ELF-1 (cell line): Measurements from ENCODE around the gene GPR137.
"Not testable (repeated sequence)": the region's sequence is repeated elsewhere in the genome, so short reads cannot be mapped to it uniquely, and the experiment has no call there.

Source experiments
- DNase-seq: peaks from one replicate; pipeline ENCODE4 v3.0.0-alpha.2; 2016; ENCODE audit warnings: low read depth, low spot score

Gene GPR137

GRCh38 chr11:64303109-64304031 lies 17.7 kb downstream of the GPR137 start:
- no peak for DNase-seq

DNA sequence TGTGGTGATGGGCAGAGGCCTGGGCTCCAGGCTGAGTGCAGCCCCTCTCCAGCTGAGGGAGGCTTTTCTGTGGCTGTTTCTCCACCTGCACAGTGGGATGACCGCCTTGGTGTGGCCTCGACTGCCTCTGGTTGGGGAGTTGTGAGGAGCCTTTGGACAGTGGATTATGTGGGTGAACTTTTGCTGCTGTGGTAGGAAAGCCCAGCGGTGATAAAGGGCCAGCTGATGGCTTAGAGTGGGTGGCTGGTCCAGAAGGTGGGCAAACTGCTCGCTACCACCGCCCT lies 18.3 kb downstream of the GPR137 start:
- no peak for DNase-seq

DNA sequence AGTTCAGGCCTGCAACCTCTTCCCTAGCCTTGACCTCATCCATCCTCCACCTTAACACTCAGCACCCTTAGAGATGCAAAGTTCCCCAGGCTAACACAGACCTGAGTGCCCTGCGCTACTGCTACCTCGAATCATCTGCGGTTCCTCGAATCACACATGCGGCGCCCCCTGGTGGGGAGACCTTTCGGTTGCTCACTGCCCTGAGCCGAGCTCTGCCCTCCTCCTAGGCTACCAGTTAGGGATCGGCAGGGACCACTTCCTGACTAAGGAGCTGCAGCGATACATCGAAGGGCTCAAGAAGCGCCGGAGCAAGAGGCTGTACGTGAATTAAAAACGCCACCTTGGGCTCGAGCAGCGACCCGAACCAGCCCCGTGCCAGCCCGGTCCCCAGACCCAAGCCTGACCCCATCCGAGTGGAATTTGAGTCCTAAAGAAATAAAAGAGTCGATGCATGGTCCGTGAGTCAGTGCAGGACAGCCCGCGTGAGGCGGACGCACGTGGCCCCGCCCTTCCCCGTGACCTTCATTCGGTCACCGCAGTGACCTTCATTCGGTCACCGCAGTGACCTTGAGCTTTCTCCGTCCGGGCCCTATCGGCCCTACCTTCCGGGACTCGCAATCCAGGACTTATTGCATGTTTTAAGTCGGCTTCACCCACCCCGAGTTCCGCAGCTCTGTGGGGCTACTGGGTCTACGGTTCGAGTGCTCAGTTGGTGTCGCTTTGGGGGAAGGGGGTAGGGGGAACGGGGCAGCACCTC lies 18.8 kb downstream of the GPR137 start:
- peak; percentile 97 for DNase-seq

GRCh38 chr11:64305075-64305690 lies 19.5 kb downstream of the GPR137 start, which contains the start of gene ESRRA:
Gene ESRRA, plus strand, starts transcription at chr11:64305524. Its CDS starts 1,656 bp downstream, at chr11:64307180.
- DNase-seq, result peak; percentile 100

- peak; percentile 92 for DNase-seq
These were observed 20.3 kb downstream of the GPR137 start for GRCh38 chr11:64305691-64306562.

GRCh38 chr11:64306563-64306875 lies 20.9 kb downstream of the GPR137 start:
- no peak for DNase-seq

DNA sequence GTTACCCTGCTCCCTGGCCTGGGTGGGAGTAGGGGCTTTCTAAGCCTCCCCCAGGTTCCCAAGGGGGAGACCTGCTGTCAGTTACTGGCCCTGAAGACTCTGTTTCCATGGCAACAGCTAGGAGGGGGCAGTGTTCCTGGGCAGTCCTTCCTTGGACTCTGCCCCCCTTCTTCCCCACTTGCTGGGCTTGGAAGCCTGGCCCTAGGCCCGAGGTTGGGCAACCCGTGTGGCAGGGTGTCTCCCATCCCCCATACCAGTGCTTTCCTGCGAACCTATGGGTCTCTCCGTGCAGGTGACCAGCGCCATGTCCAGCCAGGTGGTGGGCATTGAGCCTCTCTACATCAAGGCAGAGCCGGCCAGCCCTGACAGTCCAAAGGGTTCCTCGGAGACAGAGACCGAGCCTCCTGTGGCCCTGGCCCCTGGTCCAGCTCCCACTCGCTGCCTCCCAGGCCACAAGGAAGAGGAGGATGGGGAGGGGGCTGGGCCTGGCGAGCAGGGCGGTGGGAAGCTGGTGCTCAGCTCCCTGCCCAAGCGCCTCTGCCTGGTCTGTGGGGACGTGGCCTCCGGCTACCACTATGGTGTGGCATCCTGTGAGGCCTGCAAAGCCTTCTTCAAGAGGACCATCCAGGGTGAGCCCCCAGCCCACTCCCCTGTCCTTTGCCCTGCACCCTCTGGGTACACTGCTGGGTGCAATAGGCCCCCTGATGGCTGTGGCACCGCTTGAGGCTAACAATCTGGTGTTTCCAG lies 21.4 kb downstream of the GPR137 start:
- DNase-seq, result no peak

DNA sequence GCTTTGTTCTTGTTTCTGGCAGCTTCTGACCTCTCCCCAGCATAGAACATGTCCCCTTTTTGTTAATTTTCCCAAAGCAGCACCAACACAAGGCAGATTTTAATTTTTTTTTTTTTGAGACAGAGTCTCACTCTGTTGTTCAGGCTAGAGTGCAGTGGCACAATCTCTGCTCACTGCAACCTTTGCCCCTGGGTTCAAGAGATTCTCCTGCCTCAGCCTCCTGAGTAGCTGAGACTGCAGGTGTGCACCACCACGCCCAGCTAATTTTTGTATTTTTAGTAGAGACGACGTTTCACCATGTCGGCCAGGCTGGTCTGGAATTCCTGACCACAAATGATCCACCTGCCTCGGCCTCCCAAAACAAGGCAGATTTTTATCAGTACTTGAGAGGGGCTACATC lies 22.1 kb downstream of the GPR137 start:
- not testable (repeated sequence) for DNase-seq

DNA sequence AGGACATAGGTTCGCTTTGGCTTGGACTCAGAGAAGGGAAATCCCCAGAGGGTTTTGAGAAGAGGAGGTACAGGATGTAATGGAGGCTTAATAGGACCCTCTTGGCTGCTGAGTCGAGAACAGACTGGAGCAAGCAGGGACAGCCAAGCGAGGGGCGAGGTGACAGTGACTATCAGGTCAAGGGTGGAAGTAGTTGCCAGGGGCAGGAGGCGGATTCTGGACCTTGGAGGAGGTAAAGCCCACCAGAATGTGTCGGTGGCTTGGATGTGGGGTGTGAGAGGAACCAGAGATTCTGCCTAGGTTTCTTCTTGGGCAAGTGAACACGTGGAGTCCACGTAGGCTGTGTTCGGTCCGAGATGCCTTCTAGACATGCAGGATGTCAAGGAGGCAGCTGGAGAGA lies 27.3 kb downstream of the GPR137 start:
- DNase-seq, result no peak

GRCh38 chr11:64313491-64314145 lies 28.0 kb downstream of the GPR137 start:
- DNase-seq, result no peak

DNA sequence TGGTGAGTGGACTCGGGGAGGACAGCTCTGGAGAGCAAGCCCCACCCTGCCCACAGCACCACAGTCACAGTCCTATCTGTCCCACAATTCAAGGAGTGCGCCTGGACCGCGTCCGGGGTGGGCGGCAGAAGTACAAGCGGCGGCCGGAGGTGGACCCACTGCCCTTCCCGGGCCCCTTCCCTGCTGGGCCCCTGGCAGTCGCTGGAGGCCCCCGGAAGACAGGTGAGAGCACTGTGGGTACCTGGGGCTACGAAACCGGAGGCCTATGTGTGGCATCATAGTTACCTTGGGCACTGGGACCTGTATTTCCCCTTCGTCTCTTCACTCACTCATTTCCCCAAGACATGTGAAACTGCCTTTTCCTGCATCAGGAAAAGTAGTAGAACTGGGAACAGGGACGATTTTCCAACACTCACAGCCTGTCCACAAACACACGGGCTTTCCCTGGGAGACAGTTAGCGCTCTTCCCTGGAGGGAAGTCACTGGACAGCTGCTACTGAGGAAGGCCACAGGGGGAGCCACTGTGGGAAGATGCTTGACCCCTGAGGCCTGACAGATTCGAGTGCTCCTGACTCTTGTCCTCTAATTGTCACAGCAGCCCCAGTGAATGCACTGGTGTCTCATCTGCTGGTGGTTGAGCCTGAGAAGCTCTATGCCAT lies 28.6 kb downstream of the GPR137 start:
- DNase-seq, result peak; percentile 42

DNA sequence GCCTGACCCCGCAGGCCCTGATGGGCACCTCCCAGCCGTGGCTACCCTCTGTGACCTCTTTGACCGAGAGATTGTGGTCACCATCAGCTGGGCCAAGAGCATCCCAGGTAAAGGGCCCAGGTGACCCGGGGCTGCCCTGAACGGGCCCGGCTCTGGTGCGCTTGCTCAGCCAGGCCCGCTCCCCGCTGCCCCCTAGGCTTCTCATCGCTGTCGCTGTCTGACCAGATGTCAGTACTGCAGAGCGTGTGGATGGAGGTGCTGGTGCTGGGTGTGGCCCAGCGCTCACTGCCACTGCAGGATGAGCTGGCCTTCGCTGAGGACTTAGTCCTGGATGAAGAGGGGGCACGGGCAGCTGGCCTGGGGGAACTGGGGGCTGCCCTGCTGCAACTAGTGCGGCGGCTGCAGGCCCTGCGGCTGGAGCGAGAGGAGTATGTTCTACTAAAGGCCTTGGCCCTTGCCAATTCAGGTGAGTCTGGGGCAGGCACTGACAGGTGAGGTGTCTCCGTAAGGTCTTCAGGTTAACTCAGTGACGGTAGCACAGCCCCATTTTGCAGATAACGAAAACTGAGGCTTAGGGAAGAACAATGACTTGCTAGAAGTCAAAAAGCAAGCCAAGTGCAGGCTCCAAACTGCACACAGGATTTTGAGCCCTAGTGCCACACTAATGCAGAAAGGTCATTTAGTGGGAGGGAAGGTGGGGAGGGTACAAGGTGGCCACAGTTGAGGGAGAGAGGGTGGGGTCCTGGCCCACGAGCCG lies 29.3 kb downstream of the GPR137 start:
- no peak for DNase-seq

- DNase-seq, result not testable (repeated sequence)
These were observed 30.2 kb downstream of the GPR137 start for GRCh38 chr11:64315667-64316526.

DNA sequence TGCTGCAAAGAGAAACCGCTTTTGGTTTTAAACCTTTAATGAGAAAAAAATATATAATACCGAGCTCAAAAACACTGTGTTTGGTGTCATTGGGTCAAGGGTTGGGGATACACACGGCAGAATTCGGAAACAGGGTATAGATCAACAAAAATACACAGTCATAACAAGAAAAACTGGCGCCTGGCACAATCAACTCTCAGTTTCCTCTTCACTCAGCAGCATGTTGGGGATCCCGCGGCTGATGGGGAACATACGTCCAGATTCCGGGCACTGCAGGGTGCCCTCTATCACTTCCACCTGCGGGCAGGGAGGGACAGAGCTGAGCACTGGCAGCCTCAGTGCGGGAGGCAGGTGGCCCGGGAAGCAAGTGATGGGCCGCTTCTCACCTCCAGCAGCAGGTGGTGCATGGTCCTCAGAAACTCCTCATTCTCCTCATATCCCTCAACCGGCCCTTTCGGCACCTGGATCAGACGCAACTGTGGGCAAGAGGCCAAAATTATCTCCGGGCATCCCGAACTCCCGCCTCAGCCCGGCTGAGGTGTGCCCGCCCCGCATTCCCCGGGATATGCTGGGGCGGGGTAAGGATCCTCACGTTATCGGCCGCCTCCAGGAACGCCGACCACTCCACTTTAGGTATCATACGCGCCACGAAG lies 31.1 kb downstream of the GPR137 start:
- DNase-seq, result peak; percentile 72

DNA sequence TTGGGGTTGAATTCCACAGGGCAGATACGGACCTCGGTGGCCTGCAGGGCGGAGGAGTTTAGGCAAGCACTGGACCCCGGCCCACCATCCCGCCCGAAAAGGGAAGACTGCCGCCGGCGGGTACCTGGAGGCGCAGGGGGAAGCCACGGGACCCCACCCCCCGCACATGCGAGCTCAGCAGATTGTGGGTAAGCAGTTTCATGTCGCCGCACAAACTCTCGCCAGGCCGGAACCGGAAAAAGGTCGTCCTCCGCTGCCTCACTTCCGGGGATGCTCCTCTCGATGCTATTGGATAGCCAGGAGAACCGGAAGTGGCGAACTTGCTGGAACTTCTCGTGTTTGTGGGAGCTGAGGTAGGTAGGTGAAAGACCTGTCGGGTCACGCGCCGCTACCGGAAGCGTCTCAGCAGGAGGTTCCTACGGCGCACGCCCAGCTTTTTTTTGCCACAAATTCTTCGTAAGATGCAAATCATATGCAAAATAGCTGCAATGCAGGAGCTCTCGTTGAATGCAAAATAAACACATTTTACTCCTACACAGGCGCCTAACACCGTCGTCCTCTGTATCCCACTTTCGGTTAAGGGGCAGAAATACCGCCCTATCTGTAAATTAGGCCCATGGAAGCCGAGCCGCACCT lies 31.8 kb downstream of the GPR137 start, which contains the start of gene TRMT112:
Gene TRMT112 (minus strand): TSS at position 235 of the 636 bp plus-strand sequence. CDS start 33 bp downstream, at position 202.
- DNase-seq, result peak; percentile 99

DNA sequence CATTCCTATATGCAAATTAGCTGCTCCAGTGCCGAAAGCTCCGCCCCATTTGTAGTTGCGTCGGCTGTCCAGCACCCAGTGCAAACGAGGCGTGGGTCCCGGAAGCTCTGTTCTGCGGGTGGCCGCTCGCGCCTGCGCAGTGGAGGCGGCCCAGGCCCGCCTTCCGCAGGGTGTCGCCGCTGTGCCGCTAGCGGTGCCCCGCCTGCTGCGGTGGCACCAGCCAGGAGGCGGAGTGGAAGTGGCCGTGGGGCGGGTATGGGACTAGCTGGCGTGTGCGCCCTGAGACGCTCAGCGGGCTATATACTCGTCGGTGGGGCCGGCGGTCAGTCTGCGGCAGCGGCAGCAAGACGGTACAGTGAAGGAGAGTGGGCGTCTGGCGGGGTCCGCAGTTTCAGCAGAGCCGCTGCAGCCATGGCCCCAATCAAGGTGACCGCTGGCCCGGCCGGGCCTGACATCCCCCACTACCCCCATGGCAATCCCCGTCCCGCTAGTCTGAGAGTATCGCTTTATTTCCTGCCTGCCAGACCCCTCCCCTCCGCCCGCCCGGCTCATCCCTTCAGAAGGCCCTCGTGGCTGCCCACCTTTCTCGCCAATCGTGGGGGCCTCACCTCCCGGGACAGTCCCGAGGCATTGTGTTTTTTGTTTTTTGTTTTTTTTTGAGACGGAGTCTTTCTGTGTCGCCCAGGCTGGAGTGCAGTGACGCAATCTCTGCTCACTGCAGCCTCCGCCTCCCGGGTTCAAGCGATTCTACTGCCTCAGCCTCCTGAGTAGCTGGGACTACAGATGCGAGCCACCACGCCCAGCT lies 32.5 kb downstream of the GPR137 start, which contains the start of gene PRDX5:
Gene PRDX5 (plus strand): TSS at position 161 of the 805 bp plus-strand sequence. CDS start 95 bp downstream, at position 256.
- peak; percentile 97 for DNase-seq
